HFFc6 (cell line): ENCODE measurements around the gene IKZF3. TPM values are rescaled to one million over a fixed set of nuclear protein-coding genes. Genes with fewer than 3 reads are reported as not detected.

ENCODE experiments used
- DNase-seq: peaks from one replicate; pipeline ENCODE4 v3.0.0-alpha.2; 2018
- H3K27ac Mint-ChIP-seq: 2 replicates; pipeline ENCODE4 v1.8.0; 2020; ENCODE audit warnings: mild to moderate bottlenecking, mixed read lengths
- H3K27me3 Mint-ChIP-seq: 2 replicates; pipeline ENCODE4 v1.8.0; 2021; ENCODE audit warnings: mild to moderate bottlenecking, moderate library complexity, mixed read lengths; ENCODE audit not compliant: insufficient read depth
- H3K36me3 Mint-ChIP-seq: 2 replicates; pipeline ENCODE4 v1.8.0; 2021; ENCODE audit warnings: low read depth, mixed read lengths
- H3K4me1 Mint-ChIP-seq: 2 replicates; pipeline ENCODE4 v1.8.0; 2020; ENCODE audit warnings: low read depth, mixed read lengths
- H3K4me3 Mint-ChIP-seq: 2 replicates; pipeline ENCODE4 v1.8.0; 2020; ENCODE audit warnings: mild to moderate bottlenecking, moderate library complexity, mixed read lengths
- H3K9me3 Mint-ChIP-seq: 2 replicates; pipeline ENCODE4 v1.8.0; 2020; ENCODE audit warnings: mild to moderate bottlenecking, mixed read lengths
- total RNA-seq, 6 experiments: library from RNA; stranded (reverse); fragmentation: NEBNext Ultra II Directional; extraction: Animal tissue kit (Norgen Biotek cat#: 25700); gene quantifications; 2 replicates in 1 of 6; 3 replicates in 5 of 6; pipeline ENCODE4 v1.2.3, GENCODE V29; 2021
- TF ChIP-seq, protein P1 (sequence below): fragments of 200-600 bp; sonication (generic); IDR thresholded peaks from 2 replicates; pipeline ENCODE4 v1.5.0; 2021; ENCODE audit warnings: antibody characterized with exemption, mild to moderate bottlenecking

IKZF3 gene
- total RNA-seq, 6 experiments from 2014 or later, result not detected

DNA sequence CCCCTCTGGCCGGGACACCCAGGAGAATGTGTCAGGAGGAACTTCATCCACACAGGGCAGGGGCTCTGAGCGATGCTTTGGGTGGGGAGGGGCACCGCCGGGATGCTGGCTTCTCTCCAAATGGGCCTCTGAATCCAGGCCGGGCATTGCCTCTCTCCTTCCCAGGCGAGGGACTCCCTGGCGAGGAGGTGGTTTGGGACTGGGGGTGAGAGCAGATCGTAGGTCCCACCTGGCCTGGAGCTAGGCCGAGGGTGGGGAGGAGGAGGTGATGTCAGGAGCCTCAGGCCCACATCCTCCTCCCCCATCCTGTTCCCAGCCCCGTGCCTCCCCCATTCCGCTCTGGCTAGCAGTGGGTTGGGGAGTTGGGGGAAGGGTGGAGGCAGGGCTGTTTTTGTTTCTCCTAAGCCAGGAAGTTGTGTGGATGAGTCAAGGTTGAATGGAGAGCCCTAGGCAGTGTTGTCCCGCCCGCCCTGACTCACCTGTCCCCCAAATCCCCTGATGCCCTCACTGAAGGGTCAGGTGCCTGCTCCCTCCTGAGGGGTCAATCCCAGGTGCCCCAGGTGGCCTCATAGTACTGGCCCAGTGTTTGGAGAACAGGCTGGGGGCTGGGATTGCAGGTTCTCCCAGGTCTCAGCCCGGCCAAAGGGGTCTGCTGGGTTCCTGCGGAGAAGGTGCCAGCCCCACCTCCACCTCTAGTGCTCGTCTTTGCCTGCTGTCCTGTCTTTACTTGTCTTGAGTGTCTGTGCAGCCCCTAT, 123.6 kb downstream of the IKZF3 start:
- peak overlapping the region; percentile 29 for H3K27ac Mint-ChIP-seq
- H3K27me3 Mint-ChIP-seq, result peaks cover 14% of the 10 kb centered on the region
- no peaks in the 10 kb centered on the region for H3K36me3 Mint-ChIP-seq
- H3K4me1 Mint-ChIP-seq, result peaks cover 37% of the 10 kb centered on the region
- peak overlapping the region; percentile 41; the same call in 1 of the 2 replicates for H3K4me3 Mint-ChIP-seq
- TF ChIP-seq, protein P1, sequence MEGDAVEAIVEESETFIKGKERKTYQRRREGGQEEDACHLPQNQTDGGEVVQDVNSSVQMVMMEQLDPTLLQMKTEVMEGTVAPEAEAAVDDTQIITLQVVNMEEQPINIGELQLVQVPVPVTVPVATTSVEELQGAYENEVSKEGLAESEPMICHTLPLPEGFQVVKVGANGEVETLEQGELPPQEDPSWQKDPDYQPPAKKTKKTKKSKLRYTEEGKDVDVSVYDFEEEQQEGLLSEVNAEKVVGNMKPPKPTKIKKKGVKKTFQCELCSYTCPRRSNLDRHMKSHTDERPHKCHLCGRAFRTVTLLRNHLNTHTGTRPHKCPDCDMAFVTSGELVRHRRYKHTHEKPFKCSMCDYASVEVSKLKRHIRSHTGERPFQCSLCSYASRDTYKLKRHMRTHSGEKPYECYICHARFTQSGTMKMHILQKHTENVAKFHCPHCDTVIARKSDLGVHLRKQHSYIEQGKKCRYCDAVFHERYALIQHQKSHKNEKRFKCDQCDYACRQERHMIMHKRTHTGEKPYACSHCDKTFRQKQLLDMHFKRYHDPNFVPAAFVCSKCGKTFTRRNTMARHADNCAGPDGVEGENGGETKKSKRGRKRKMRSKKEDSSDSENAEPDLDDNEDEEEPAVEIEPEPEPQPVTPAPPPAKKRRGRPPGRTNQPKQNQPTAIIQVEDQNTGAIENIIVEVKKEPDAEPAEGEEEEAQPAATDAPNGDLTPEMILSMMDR, result no peak
- peak; percentile 35 for DNase-seq
- H3K9me3 Mint-ChIP-seq, result no peaks in the 10 kb centered on the region

DNA sequence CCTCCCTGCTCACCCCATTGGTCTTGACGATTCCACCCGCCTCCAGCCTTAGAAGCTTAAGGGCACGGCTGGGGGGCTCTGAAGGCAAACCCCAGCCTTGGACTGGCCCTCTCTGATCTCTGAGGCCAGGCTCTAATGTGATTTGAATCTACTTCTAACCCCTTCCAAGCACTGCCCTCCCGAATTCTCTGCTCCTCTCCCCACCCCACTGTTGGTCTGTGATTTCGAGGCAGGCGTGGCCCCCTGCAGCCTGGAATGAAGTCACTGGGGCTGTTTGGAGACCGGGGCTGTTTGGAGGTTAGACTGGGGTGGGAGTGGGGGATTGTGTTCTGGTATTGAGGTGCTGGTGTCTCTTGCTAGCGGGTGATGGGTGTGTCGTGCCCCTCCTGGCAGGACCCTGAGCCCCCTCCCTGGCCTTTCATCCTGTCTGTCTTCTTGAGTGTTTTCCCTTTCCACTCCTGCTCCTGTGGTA, 124.2 kb downstream of the IKZF3 start:
- peak overlapping the region; percentile 41 for H3K4me3 Mint-ChIP-seq
- TF ChIP-seq, protein P1, result no peak
- peaks cover 37% of the 10 kb centered on the region for H3K4me1 Mint-ChIP-seq
- H3K27me3 Mint-ChIP-seq, result peaks cover 15% of the 10 kb centered on the region
- no peaks in the 10 kb centered on the region for H3K36me3 Mint-ChIP-seq
- no peaks in the 10 kb centered on the region for H3K9me3 Mint-ChIP-seq
- H3K27ac Mint-ChIP-seq, result peak overlapping the region; percentile 29; the same call in 1 of the 2 replicates
- no peak for DNase-seq

DNA sequence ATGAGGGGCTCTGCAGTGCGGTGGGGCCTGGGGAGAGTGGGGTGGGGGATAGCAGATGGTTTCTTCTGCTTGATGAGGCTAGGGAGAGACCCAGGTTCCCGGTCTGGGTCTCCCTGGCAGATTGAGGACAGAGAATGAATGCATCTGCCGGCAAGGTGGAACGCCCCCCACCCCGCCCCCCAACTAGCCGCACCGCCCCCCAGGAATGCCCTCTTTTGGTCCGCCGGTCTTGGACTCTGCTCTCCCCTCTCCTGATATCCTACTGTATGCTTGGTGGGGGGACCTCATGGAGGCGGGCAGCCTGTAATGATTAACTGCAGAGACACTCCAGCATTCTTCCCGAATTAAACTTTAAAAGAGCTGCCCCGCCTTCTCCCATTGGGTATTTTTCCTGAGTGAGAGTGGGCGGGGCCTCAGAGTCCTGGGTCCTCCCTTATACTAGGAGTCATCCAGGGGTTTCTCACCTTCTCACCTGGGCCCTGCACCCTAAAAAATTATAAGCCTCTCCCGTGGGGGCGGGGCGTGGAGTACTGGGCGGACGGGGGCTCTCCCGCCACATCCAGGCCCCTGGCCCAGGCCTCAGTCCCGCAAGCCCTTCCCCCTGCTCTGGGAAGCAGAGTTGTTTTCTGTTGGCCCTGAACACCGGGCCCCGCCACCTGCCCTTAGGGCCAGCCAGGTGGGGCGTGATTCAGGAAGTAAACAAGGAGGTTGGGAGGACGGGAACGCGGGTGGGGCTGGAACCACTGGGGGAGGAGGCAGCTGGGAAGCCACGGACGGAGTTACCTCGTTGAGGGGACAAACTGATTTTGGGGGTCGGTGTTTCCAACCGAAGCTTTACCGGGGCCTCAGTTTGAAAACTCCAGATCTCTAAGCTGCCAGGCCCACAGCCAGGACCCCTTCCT, 124.9 kb downstream of the IKZF3 start:
- peak overlapping the region; percentile 67 for H3K4me3 Mint-ChIP-seq
- no peaks in the 10 kb centered on the region for H3K36me3 Mint-ChIP-seq
- DNase-seq, result peak; percentile 27
- H3K9me3 Mint-ChIP-seq, result no peaks in the 10 kb centered on the region
- H3K27me3 Mint-ChIP-seq, result peaks cover 12% of the 10 kb centered on the region
- TF ChIP-seq, protein P1, result no peak
- H3K27ac Mint-ChIP-seq, result no peak overlapping the region
- peaks cover 37% of the 10 kb centered on the region for H3K4me1 Mint-ChIP-seq

GRCh38 chr17:39738568-39738901, 125.6 kb downstream of the IKZF3 start:
- Mint-ChIP-seq H3K4me1 (peaks cover 37% of the 10 kb centered on the region), H3K9me3 (no peaks in the 10 kb centered on the region), H3K27ac (no peak overlapping the region), H3K4me3 (peak overlapping the region; percentile 67), H3K27me3 (peaks cover 11% of the 10 kb centered on the region), H3K36me3 (no peaks in the 10 kb centered on the region)
- DNase-seq, result no peak
- TF ChIP-seq, protein P1, result no peak

- Mint-ChIP-seq H3K4me3 (peak within 1 kb of the TSS; percentile 67), H3K27me3 (peaks cover 7% of the 10 kb centered on the region), H3K27ac (no peak within 1 kb of the TSS), H3K9me3 (no peaks in the 10 kb centered on the region), H3K36me3 (no peaks in the 10 kb centered on the region), H3K4me1 (peaks cover 37% of the 10 kb centered on the region)
- DNase-seq, result no peak
- TF ChIP-seq, protein P1, result no peak
Observed at GRCh38 chr17:39737760-39738567, 126.1 kb downstream of the IKZF3 start, which contains the start of gene GRB7. TSS of gene GRB7 (plus strand) at chr17:39737938. CDS start at chr17:39742302, 4,364 bp downstream.
